GM19328 (cell line): ENCODE data around the gene IQCM.

Source experiments
- ATAC-seq: cut with Tn5 transposase; IDR thresholded peaks from one replicate; pipeline ENCODE4 v1.9.1; 2021; ENCODE audit warnings: mild to moderate bottlenecking, moderate library complexity; ENCODE audit not compliant: unreplicated experiment

Gene IQCM, protein sequence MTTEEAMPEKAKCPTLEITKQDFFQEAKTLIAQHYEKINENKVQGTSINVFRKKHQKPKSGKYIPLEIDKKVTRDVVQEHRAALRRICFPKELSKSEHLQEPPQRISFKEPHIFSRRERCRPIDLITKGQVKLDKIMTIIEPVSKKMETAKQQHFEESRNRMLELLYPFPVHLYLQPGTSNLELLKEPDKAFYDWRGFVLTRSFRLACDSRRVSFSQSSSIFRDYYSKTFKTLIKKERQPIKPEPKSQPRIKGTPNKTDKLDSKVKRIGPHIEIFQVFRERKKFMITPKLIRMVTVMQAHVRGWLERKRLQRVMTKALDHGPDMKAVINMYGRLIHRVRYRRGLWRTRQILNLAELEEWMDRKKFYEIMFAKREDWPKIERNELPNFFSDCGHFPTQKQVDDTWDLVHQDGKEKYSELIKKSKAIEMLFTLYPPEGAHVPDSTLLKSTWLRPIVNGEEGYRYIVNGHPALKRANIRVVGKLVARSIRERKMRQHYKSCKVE

DNA sequence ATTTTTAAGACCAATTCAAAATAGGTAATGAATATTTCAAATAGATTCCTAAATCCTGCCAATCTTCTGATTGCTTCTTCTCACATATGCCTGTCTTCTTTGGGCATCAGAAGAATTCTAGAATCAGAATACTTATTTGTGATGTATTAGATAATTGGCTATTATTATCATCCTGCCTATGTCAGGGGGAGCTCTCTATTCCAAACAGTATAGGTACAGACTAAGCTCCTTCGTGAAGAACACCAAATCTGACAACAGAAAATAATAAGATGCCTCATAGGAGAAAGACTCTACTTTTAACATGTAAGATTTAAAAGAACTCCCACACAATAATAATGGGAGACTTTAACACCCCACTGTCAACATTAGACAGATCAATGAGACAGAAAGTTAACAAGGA is at the start of gene IQCM:
IQCM (minus strand) TSS at position 101 of the 400 bp plus-strand sequence. CDS start 73,152 bp downstream, outside the sequence.
- no peak for ATAC-seq

- no peak for ATAC-seq
Observed at GRCh38 chr4:149857446-149857845, 41.8 kb upstream of the IQCM start.

- no peak for ATAC-seq
Observed at GRCh38 chr4:149845743-149846142, 30.1 kb upstream of the IQCM start.

DNA sequence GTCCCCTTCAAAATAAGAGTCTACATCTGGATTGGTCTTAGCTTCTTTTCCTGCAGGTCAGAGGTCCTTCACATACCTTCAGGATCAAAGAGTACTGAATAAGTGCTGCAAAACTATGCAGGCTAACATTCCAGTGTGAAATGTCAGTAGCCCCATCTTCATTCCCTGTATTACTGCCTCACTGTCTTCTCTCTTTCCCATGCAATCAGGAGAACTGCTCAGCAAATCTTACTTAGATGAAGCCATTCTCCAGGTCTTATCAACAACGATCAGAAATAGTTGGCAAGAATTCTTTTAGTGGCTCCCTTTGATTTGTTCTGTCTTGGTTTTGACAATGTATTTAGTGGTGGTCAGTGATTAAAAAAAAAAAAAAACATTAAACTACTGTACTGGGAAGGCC is 26.0 kb upstream of the IQCM start:
- ATAC-seq = no peak

GRCh38 chr4:149838036-149838435 is 22.4 kb upstream of the IQCM start:
- ATAC-seq = no peak

- no peak for ATAC-seq
Observed at GRCh38 chr4:149836546-149836945, 20.9 kb upstream of the IQCM start.

GRCh38 chr4:149835280-149835679 is 19.6 kb upstream of the IQCM start:
- ATAC-seq = no peak

DNA sequence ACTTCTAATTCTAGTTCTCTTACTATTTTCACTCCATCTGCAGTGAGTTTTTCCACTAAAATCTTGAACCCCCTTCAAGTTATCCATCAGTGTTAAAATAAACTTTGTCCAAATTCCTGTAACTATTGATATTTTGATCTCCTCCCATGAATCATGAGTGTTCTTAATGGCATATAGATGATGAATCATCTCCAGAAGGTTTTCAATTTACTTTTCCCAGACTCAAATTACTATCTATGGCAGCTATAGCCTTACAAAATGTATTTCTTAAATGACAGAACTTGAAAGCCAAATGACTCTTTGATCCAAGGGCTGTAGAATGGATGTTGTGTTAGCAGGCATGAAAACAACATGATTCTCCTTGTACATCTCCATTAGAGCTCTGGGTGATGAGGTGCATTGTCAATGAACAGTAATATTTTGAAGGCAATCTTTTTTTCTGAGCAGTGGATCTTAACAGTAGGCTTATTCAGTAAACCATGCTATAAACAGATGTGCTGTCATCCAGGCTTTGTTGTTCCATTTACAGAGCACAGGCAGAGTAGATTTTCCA is 16.1 kb upstream of the IQCM start:
- ATAC-seq = no peak

GRCh38 chr4:149830823-149831222 is 15.2 kb upstream of the IQCM start:
- no peak for ATAC-seq

GRCh38 chr4:149825336-149825735 is 9.7 kb upstream of the IQCM start:
- ATAC-seq = no peak

DNA sequence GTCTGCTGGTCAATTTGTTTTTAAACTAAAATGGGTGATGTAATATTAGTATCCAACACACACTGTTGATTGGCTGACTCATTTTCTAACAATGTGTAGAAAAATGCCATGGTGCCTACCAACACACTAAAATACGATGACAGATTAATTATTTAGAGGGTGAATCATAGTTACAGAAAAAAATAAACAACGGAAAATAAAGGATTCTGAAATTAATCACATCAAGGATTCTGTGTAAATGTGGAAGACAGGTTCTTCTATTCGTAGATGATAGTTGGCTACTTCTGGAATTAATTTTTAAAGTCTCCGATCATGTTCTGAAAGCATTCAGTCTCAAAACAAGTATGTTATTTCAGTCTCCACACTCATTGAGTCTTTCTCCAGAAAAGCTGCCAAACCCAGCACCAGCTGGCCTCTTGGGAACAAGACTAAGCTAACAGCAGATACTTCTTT is 8.2 kb upstream of the IQCM start:
- no peak for ATAC-seq

DNA sequence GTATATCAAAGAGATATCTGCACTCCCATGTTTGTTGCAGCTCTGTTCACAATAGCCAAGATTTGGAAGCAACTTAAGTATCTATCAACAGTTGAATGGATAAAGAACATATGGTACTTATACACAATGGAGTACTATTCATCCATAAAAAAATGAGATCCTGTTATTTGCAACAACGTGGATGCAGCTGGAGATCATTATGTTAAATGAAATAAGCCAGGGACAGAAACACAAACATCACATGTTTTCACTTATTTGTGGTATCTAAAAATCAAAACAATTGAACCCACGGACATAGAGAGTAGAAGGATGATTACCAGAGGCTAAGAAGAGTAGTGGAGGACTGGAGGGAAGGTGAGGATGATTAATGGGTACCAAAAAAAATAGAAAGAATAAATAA is 14.2 kb downstream of the IQCM start:
- no peak for ATAC-seq

DNA sequence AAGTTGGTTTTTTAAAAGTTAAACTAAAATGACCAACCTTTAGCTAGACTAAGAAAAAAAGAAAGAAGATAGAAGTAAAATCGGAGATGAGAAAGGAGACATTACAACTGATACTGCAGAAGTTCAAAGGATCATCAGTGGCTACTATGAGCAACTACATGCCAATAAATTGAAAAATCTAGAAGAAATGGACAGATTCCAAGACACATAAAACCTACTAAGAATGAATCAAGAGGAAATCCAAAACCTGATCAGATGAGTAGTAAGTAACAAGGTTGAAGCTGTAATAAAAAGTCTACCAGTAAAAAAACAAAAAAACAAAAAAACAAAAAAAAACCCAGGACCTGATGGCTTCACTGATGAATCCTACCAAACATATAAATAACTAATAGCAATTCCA is 16.1 kb downstream of the IQCM start:
- no peak for ATAC-seq

DNA sequence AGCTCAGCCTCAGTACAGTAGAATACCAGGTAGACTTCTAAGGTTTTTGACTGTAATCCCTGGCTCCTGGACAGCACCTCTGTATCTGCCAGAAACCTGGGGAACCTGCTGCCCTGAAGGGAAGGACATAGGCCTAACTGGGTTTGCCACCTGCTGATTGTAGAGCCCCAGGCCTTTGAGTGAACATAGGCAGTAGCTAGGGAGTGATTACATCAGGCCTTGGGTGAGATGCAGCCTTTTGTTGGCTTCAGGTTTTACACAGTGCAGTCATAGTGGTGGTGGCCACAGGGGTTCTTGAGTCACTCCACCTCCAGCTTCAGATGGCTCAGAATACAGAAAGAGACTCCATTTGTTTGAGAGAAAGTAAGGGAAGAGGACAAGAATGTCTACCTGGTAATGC is 19.3 kb downstream of the IQCM start:
- ATAC-seq = no peak

- ATAC-seq = no peak
Observed at GRCh38 chr4:149795256-149795655, 20.4 kb downstream of the IQCM start.

DNA sequence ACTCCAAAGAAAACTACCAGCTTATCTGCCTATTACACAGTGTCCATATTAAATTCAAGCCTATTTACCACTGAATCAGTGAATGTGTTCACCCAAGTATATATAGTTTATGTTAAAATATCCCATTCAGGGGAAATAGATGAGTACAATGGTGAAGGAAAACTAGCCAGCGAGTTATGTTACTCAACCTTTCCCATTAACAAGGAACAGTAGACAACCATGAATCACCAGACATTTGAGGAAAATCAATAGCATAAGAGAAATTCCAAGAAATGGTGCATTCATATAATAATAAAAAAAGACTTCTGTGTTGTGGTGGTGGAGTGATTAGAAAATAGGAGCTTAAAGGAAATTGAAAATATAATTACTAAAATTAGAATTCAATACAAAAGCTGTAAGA is 21.3 kb downstream of the IQCM start:
- no peak for ATAC-seq

DNA sequence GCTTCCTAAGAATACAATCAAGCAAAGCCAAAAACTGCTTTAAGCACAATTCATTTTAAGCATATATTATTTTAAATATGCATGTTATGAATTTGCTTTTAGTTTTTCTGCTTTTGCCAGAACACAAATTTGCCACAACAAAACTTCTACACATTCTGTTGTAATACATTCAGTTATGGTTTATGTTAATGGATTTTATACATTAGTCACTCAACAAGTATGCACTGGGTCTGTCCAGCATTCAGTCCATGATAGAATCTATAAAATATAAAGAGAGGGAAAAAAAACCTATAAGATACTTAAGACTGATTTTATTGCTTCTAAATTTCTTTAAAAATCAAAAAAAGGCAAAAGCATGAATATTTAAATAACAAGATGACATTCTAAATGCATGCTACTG is 22.2 kb downstream of the IQCM start:
- no peak for ATAC-seq

GRCh38 chr4:149791851-149792250 is 23.8 kb downstream of the IQCM start:
- ATAC-seq = no peak

GRCh38 chr4:149790172-149790907 is 25.3 kb downstream of the IQCM start:
- no peak for ATAC-seq

DNA sequence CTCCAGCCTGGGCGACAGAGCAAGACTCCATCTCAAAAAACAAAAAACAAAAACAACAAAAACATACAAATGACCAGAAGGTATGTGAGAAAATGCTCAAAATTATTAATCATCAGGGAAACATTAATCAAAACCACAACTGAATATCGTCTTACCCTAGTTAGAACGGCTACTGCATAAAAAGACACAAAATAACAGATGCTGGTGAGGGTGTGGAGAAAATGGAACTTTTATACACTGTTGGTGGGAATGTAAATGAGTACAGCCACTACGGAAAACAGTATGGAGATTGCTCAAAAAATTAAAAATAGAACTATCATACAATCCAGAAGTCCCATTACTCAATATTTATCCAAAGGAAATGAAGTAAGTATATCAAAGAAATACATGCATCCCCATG is 27.3 kb downstream of the IQCM start:
- ATAC-seq = no peak

DNA sequence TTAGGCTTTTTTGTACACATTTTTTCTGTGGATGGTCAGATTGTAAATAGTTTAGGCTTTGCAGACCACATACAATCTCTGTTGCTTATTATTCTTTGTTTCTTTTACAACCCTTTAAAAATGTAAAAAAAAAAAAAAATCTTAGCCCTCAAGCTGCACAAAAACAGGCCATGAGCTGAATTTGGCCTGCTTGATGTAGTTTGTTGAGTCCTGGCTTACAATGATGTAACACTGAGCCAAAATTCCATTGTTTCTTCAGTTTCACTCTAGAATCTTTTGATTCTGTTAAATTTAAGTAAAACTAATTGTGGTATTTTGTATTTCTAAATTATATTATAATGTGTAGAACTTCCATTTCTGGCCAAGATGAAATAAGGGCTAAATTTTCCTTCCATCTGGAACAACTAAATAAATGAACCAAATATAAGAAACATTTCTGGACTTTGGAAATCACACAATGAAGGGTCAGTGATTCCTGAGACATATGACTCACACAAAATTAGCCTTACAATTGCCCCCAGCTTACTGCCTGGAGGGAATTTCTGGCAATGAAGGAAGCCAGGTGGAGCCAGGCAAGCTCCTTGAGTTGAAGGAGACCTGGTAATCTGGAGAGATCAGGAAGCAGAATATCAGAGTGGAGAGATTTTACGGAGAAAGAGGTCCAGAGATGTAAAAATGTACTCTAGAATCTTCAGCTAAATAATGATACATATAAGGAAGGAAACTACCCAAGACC is 29.8 kb downstream of the IQCM start:
- no peak for ATAC-seq
